Parathyroid adenoma (tissue), 2 donors: ENCODE data around the gene THRSP.

Source experiments
- H2AFZ ChIP-seq: fragments of 300-600 bp; sonication (generic); one replicate; pipeline ENCODE4 v1.7.0; 2017; ENCODE audit warnings: antibody characterized with exemption, mild to moderate bottlenecking
- H3K27ac ChIP-seq: fragments of 300-600 bp; sonication (generic); one replicate; pipeline ENCODE4 v1.7.0; 2017
- H3K27me3 ChIP-seq: fragments of 300-600 bp; sonication (generic); one replicate; pipeline ENCODE4 v1.7.0; 2017; ENCODE audit warnings: low read length; ENCODE audit not compliant: control insufficient read depth, insufficient read depth
- H3K36me3 ChIP-seq: fragments of 300-600 bp; sonication (generic); one replicate; pipeline ENCODE4 v1.7.0; 2017; ENCODE audit warnings: low read length; ENCODE audit not compliant: control insufficient read depth, insufficient read depth
- H3K4me1 ChIP-seq: fragments of 300-600 bp; sonication (generic); one replicate; pipeline ENCODE4 v1.7.0; 2017; ENCODE audit warnings: control low read depth
- H3K4me2 ChIP-seq: fragments of 300-600 bp; sonication (generic); one replicate; pipeline ENCODE4 v1.7.0; 2017; ENCODE audit warnings: low read length
- H3K4me3 ChIP-seq: fragments of 300-600 bp; sonication (generic); one replicate; pipeline ENCODE4 v1.7.0; 2017; ENCODE audit warnings: low read depth, low read length
- H3K79me2 ChIP-seq: fragments of 300-600 bp; sonication (generic); one replicate; pipeline ENCODE4 v1.7.0; 2017; ENCODE audit warnings: control low read depth
- H3K9ac ChIP-seq: fragments of 300-600 bp; sonication (generic); one replicate; pipeline ENCODE4 v1.7.0; 2017; ENCODE audit warnings: mild to moderate bottlenecking
- H3K9me3 ChIP-seq: fragments of 300-600 bp; sonication (generic); one replicate; pipeline ENCODE4 v1.7.0; 2017; ENCODE audit warnings: low read length; ENCODE audit not compliant: control insufficient read depth
- CTCF ChIP-seq: fragments of 300-600 bp; sonication (generic); IDR thresholded peaks from one replicate; pipeline ENCODE4 v1.7.0; 2017; ENCODE audit warnings: antibody characterized with exemption, mild to moderate bottlenecking
- donor health status: primary hyperparathyroidism.

The THRSP gene

GRCh38 chr11:78111298-78111697 is 47.6 kb downstream of the THRSP start:
- Histone ChIP-seq H3K9me3 (no peaks in the 10 kb centered on the region), H3K9ac (no peak overlapping the region), H3K36me3 (no peaks in the 10 kb centered on the region)

GRCh38 chr11:78112582-78113275 is 49.1 kb downstream of the THRSP start:
- H3K9ac ChIP-seq, result no peak overlapping the region
- no peaks in the 10 kb centered on the region for H3K9me3 ChIP-seq
- no peak for TF ChIP-seq CTCF
- no peaks in the 10 kb centered on the region for H3K79me2 ChIP-seq
- no peaks in the 10 kb centered on the region for H3K27me3 ChIP-seq
- H3K4me1 ChIP-seq, result no peaks in the 10 kb centered on the region
- H3K27ac ChIP-seq, result no peak overlapping the region
- no peak overlapping the region for H2AFZ ChIP-seq
- no peaks in the 10 kb centered on the region for H3K36me3 ChIP-seq
- no peak overlapping the region for H3K4me2 ChIP-seq
- no peak overlapping the region for H3K4me3 ChIP-seq

More at GRCh38 chr11:78111298-78111697, 47.6 kb downstream of the THRSP start:
- TF ChIP-seq CTCF, result no peak
- Histone ChIP-seq H2AFZ (no peak overlapping the region), H3K27me3 (no peaks in the 10 kb centered on the region), H3K27ac (no peak overlapping the region), H3K4me2 (no peak overlapping the region), H3K4me1 (no peaks in the 10 kb centered on the region), H3K4me3 (no peak overlapping the region), H3K79me2 (no peaks in the 10 kb centered on the region)
